GF-D8 (cell line): Measurements from ENCODE around the gene MYO7A.

ENCODE experiments used
- DNase-seq: peaks from one replicate; lab custom pipeline; 2025; lab: John Stamatoyannopoulos, UW

MYO7A gene

GRCh38 chr11:77147036-77147315 lies 18.9 kb downstream of the MYO7A start:
- DNase-seq: no peak

GRCh38 chr11:77147668-77148321 lies 19.7 kb downstream of the MYO7A start:
- no peak for DNase-seq

GRCh38 chr11:77148963-77149715 lies 21.1 kb downstream of the MYO7A start:
- DNase-seq: no peak

DNA sequence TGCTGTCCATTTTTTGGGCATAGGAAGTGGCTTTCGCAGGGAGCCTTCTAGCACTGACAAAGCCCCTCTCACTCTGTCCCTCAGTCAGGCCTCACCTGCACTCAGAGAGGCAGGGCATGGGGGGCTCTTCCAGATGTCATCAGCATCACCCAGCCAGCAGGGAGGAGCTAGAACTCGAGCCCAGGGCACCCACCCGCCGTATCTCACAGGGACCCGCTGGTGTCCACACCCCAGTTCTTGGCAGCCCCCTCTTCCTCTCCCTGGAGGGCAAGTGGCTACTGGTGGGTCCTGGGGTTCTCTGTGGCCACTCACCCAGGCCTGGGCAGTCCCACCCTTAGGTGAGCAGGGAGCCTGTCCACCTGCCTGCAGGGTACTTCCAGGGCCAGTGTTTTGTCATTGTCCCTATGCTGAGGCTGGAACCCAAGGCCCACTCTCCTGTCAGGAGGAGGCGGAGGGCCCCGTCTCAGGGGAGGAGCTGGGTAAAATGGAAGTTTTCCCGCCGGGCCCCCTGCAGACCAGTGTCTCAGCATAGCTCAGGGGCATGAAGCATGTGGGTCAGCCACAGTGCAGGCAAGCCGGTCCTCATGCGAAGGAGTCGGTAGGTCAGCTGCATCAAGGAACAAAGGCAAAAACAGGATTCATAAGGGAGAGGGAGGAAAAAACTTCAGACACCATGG lies 21.8 kb downstream of the MYO7A start:
- DNase-seq: no peak

GRCh38 chr11:77150836-77151235 lies 22.8 kb downstream of the MYO7A start:
- DNase-seq: no peak

DNA sequence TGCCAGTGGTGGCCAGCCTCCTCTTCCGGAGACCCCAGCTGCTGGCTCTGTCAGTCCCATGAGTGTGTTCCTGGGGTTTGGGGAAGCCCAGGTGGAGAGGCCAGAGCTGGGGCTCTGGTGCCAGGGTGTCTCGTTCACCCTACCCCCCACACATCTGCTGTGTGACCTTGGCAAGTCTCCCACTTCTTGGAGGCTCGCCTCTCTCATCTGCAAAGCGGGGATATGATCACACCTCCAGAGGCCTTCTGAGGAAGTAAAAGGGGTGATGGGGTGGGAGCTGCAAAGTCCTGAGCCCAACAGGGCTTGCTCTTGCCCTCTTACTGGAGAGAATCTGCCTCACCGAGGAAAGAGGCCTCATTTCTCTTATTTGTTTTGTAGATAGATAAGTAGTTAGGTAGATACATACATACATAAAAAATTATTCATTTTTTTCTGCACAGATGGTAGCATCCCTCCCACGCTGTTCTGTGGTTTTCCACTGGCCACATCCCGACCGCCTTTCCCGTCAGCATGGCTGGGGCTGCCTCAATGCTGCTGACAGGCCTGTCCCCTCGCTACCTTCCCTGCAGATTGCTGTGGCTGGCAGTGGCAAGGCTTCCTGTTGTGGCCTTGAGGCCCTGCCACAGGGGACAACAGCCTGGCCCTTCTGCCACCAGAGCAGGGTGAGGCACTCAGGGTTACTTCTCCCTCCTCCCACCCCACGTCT lies 23.9 kb downstream of the MYO7A start:
- DNase-seq: peak; percentile 92

DNA sequence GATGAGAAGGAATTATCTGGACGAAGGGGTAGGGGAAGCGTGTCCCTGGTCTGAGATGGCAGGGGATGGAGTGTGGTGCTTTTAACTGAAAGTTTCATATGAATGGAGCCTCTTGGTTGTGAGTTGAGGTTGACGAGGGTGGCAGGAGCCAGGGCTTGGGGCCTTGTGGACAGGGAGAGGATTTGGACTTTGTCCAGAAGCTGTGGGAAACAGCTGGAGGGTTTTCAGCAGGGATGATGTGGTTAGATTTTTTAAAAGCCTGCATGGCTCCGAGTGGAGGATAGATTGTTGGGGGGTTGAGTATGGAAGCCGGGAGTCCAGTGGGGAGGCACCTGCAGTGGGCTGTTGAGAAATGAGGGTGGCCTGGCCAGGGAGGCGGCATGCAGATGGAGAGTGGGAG lies 24.8 kb downstream of the MYO7A start:
- DNase-seq: peak; percentile 4

- no peak for DNase-seq
Measured at GRCh38 chr11:77153276-77154185, 25.5 kb downstream of the MYO7A start.

- DNase-seq: peak; percentile 55
Measured at GRCh38 chr11:77154381-77155081, 26.5 kb downstream of the MYO7A start.

DNA sequence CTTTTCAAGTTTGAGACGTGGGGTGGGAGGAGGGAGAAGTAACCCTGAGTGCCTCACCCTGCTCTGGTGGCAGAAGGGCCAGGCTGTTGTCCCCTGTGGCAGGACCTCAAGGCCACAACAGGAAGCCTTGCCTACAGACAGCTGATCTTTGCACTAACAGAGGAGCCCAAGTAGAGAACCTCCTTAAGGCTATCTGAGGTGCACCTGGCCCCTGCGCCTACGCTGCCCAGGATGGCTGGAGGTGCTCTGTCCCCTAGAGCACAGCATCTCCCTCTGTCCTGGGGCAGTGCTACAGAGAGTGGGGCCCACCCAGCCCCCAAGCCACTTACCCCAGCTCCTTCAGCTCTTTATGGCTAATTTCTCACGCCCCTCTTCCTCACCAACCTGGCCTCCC lies 27.0 kb downstream of the MYO7A start:
- peak; percentile 7 for DNase-seq

DNA sequence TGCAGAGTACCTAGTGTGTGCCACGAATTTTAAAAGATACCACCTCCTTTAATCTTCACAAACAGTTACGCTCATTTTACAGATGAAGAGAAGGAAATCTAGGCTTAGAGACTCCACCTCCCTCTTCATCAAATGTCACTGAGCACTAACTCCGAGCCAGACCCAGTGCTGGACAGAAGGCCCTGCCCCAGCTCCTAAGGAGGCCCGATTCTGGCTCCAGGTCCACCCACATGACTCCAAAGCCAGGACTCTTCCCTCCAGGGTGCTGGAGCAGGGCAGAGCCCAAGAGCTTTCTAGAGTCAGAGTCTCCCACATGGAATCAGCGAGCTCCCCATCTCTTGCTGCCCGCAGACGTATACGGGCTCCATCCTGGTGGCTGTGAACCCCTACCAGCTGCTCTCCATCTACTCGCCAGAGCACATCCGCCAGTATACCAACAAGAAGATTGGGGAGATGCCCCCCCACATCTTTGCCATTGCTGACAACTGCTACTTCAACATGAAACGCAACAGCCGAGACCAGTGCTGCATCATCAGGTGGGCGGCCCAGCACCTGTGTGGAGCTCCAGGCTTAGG lies 27.6 kb downstream of the MYO7A start:
- DNase-seq: no peak

GRCh38 chr11:77156396-77157195 lies 28.6 kb downstream of the MYO7A start:
- DNase-seq: no peak

DNA sequence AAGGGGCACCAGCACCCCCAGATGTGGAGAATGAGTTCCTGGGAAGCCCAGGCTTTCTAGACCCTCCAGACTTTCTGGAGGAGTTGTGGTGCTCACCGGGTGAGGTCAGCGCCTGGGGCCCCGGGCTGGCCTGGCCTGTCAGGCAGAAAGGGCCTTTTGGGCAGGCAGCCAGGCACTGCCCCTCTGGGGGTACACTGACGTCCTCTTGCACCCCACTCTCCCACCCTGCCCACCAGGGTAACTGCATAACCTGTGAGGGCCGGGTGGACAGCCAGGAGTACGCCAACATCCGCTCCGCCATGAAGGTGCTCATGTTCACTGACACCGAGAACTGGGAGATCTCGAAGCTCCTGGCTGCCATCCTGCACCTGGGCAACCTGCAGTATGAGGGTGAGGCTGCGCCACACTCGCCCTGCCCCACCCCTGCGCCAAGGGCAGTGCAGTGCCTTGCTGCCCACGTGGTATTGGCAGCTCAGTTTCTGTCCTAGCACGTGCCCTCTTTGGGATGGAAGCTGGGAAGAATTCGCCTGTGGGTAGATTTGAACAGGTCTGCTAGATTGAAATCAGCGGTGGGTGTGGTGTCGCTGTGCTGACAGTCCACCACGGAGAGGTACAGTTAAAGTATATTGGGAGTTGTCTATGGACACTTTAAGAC lies 30.1 kb downstream of the MYO7A start:
- DNase-seq: no peak

DNA sequence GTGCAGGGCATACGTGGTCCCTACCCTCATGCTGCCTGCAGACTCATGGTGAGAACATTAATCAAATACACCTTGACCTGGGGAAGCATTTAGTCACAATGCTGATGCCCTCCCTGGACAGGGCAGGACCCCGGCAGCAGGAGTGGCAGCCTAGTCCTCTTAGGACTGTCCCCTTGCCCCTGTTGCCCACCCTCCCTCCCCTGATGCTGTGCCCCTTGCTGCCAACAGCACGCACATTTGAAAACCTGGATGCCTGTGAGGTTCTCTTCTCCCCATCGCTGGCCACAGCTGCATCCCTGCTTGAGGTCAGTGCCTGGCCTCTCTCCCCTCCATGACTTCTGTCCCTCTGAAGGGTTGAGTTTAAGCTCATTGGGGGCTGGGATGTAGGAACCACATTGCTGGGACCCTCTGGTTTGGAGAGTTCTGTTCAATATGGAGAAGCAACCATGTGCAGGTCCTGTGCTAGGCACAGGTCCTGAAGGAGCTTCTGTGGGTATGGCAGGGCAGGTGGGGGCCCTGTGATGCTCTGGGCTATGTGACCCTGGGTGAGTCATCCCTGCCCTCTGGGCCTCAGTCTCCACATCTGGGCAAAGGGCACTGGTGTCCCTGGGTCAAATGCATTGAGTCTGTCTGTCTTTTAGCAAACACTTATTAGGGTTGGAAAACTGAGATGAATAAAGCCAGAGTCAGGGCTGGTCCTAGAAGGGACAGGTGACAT lies 31.3 kb downstream of the MYO7A start:
- no peak for DNase-seq

GRCh38 chr11:77159937-77160495 lies 32.0 kb downstream of the MYO7A start:
- DNase-seq: no peak

- DNase-seq: no peak
Measured at GRCh38 chr11:77163271-77163670, 35.2 kb downstream of the MYO7A start.

- DNase-seq: no peak
Measured at GRCh38 chr11:77165066-77165465, 37.0 kb downstream of the MYO7A start.

- DNase-seq: no peak
Measured at GRCh38 chr11:77166021-77166420, 38.0 kb downstream of the MYO7A start.
